ENCODE measurements around the gene URI1.

- TF ChIP-seq MAX (IDR thresholded peaks at IDR 0.05; ENCODE audit: low read depth, low read length) (no peak), POLR2A (IDR thresholded peaks at IDR 0.05; ENCODE audit: extremely low read depth, insufficient read length) (no peak), CTCF (IDR thresholded peaks at IDR 0.05; ENCODE audit: low read depth, low read length) (no peak), MYC (IDR thresholded peaks at IDR 0.05; ENCODE audit: low read depth, low read length) (no peak)
Observed at GRCh38 chr19:30060531-30061222, 118.6 kb downstream of the URI1 start.
